Renal cortical epithelial cell (primary cell): ENCODE data around the gene EXOSC2. TPM values are rescaled to one million over a fixed set of nuclear protein-coding genes. Genes with fewer than 3 reads are reported as not detected.

ENCODE experiments used
- DNase-seq: peaks from one replicate; pipeline ENCODE4 v3.0.0-alpha.2; 2011; ENCODE audit warnings: low read depth
- total RNA-seq: library from RNA; depleted of rRNA; stranded (reverse); fragments of >200 nt; gene quantifications from 2 replicates; pipeline ENCODE4 v1.2.3, GENCODE V29; 2014

EXOSC2 gene
- total RNA-seq, 1 donor from 2014 or later = 23.8 TPM

DNA sequence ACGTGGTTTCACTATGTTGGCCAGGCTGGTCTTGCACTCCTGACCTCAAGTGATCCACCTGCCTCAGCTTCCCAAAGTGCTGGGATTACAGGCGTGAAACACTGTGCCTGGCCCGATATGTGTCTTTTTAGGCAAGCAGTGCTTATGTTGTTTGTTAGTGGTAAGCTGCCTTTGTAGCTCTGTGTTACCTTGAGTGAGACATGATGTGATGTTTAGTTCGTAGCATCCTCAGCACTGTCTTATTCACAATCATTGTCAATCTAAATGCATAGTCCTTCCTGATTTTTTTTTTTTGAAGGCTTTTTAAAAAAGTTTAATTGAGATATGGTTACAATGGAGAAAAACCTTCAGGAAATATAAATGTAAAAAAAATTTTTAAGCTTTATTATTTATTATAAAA, 45.5 kb downstream of the EXOSC2 start:
- no peak for DNase-seq

DNA sequence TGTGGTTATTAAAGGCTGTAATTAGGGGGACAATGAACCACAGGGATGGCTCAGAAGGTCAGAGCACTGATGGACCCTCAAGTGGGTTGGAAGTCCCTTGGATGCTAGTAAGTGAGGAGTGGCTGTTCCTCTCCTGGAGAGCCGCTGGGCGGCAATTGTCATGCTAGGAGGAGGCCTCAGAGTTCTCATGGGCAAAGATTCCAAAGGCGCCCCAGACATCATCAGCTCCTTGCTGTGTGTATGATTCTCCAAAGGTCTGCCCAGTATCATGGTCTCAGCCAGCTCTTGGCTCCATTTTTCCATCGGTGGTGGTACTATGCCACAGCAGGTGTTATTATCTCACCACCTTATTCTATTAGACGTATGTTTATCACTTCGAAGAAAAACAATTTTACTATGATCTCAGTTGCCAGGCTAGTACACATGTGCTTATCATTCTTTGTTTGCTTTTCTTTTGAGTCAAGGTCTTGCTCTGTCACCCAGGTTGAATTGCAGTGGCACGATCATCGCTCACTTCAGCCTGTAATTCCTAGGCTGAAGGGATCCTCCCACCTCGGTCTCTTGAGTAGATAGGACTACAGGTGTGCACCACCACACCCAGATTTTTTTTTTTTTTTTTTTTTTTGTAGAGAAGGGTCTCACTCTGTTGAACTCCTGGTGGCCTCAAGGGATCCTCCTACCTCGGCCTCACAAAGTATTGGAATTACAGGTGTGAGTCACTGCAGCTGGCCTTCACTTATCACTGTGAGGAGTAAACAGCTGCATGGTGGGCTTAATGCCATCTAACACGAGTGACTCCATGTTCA, 46.8 kb downstream of the EXOSC2 start:
- no peak for DNase-seq

DNA sequence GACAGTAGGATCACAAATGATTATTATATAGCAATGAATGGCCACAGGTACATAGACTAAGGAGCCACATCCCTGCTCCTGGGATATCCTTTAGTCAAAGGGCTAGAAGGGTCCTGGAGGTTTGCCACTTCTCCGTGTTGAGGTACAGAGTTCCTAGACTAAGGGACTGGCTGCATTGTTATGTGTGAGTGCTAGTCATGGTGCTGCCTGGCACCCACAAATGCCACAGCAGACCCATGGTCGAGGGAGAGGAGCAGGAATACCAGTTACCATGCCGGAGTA, 47.4 kb downstream of the EXOSC2 start:
- no peak for DNase-seq

DNA sequence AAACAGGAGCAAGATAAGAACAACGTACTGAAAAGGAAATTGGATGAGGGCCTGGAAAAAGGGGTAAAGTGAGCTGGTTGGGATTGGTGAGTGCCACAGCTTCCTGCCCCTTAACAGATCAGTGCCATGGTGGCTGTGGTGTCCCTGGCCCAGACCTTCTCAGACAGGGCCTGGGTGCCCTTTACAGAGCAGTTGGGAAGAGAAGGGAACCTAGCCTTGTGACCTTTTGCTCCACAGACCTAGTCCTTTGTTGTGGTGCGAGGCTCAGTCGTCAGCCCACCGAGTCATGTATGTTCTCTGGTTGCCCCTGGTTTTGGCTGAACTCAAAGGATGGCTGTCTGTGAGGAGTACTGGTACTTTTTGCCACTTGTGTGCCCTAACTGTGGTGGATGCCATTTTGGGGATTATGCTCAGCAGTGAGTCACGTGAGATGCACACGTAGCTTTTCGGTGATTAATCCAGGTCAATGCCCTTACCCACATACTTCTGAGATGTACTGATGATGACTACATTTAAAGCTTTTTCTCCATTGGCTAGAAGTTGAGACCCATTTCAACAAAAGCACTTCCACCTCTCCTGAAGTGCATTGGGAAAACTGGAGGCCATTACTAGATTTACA, 48.4 kb downstream of the EXOSC2 start:
- peak; percentile 73 for DNase-seq

DNA sequence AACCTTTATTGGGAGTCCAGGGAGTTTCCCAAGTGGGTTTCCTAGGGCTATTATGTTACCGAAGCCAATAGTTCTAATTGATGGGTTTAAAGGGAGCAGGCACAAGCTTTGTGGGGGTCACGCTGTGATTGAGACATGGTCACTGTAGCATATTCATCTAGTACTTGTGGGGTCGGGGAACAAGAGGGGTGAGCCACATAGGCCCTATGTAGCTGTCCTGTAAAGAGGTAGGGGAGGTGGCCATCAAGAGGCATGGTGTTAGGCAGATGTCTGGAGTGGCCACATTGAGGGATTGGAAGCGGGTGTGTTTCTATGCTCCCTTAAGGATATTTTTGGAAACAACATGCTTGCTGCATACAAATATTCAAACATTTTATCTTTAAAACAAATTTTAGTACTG, 50.1 kb downstream of the EXOSC2 start:
- DNase-seq = no peak

DNA sequence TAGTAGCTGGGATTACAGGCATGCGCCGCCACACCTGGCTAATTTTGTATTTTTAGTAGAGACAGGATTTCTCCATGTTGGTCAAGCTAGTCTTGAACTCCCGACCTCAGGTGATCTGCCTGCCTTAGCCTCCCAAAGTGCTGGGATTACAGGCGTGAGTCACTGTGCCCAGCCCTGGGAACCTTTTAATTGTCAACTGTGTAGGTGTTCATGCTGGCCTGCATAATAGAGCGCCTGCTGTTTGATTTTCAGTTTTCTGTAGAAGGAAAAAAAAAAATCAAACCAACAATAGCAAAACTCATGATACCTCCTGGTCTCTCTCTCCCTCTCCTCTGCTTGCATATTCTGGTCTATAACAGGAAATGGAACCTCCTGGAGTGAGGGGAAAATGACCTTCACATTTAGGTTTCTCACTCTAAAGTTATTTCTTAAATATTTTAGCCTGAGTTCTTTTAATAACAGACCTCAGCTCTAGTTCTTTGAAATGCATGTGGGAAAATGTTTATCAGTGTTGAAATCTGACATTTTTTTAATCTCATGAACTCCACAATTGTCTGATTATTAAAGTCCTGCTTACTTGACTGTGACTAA, 51.7 kb downstream of the EXOSC2 start:
- DNase-seq = no peak

DNA sequence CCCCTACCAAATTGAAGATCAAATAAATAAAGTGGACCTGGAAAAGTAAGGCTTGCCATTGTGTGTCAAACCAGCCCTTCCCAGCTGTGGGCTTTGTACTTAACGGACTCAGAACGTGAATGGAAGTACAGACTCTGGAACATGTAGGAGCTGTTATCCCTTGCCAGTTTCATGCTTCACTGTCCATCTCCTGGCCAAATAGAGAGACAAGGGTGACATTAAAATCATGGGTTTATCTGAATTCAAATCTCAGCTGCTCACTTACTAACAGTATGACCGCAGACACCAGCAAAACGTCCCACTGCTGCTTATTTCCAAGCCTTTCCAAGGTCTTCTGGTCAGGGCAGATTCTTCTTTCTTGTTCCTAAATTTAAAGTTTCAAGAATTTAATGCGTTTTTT, 52.2 kb downstream of the EXOSC2 start:
- no peak for DNase-seq

DNA sequence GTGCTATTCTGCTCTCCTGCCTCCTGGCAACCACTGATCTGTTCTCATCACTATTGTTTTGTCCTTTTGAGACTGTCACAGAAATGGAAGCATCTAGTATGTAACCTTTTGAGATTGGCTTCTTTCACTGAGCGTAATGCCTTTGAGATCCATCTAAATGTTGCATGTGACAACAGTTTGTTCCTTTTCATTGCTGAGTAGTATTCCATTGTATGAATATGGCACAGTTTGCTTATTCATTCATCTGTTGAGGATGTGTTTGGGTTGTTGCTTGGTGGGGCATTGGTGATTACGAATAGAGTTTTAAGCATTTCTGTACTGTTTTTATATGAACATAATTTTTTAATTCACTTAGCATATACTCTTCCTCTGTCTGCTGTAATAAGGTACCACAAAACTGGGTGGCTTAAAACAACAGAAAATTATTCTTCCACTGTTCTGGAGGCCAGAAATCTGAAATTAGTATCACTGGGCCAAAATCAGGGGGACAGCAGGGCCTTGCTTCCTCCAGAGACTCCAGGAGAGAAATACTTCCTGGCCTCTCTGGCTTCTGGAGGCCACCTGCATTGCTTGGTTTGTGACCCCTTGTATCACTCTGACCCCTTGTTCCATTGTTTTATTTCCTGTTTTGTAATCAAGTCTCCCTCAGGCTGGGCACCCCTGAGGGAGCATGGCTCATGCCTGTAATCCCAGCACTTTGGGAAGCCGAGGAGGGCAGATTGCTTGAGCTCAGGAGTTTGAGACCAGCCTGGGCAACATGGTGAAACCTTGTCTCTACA, 53.0 kb downstream of the EXOSC2 start:
- DNase-seq = peak; percentile 40

DNA sequence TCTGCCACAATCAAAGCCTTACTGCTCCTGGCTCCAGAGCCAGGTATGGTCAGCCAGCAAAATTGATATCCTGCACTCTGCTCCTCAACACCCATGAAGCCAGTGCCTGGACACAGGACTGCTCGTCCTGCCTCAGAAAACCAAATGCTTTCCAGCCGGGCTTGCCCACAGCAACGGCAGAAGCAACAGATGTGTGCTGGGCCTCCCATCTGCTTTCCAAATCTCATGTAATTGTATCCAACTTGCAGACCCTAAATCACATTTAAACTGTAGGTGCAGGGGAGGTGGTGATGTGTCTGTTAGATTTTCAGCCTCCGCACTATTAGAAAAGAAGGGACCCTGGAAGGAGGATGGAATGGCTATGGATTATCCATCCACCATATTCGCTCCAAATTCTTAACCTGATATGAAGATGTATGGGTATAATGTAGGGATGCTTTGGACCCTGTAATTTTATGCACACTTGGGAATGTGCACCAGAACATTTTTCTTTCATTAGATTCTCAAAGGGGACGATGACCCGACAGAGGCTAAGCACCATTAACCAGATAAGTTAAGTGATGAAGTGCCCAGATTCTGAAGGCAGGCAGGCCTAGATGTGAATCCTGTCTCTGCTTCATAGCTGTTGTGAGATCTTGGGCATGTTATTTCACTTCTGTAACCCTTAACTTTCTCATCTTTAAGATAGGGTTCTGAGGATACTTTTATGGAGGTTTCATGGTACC, 58.2 kb downstream of the EXOSC2 start:
- DNase-seq = no peak

Other genes with a start within 250 kb of the EXOSC2 start
- gene ASS1, start 248.8 kb upstream of the EXOSC2 start, total RNA-seq = 64.6 and 82.5 TPM in 2 replicates
- 37.2 and 49.9 TPM in 2 replicates for gene FUBP3, start 114.2 kb upstream of the EXOSC2 start, total RNA-seq
- gene PRDM12, start 29.2 kb upstream of the EXOSC2 start, total RNA-seq = not detected in 2 replicates
- gene ABL1, start 141.5 kb downstream of the EXOSC2 start, total RNA-seq = 42.4 and 94.1 TPM in 2 replicates
- not detected in 2 replicates for gene QRFP, start 203.0 kb downstream of the EXOSC2 start, total RNA-seq
- gene FIBCD1, start 245.5 kb downstream of the EXOSC2 start, total RNA-seq = 0.52 and 7.9 TPM in 2 replicates